HG02870 (cell line): ENCODE data around the gene CHAMP1.
"Not testable (repeated sequence)": the region's sequence is repeated elsewhere in the genome, so short reads cannot be mapped to it uniquely, and the experiment has no call there.

Experiments
- ATAC-seq: cut with Tn5 transposase; IDR thresholded peaks from one replicate; pipeline ENCODE4 v1.9.1; 2021; ENCODE audit warnings: mild to moderate bottlenecking, moderate library complexity; ENCODE audit not compliant: unreplicated experiment

CHAMP1 gene

GRCh38 chr13:114333881-114334280, 19.6 kb downstream of the CHAMP1 start:
- not testable (repeated sequence) for ATAC-seq

DNA sequence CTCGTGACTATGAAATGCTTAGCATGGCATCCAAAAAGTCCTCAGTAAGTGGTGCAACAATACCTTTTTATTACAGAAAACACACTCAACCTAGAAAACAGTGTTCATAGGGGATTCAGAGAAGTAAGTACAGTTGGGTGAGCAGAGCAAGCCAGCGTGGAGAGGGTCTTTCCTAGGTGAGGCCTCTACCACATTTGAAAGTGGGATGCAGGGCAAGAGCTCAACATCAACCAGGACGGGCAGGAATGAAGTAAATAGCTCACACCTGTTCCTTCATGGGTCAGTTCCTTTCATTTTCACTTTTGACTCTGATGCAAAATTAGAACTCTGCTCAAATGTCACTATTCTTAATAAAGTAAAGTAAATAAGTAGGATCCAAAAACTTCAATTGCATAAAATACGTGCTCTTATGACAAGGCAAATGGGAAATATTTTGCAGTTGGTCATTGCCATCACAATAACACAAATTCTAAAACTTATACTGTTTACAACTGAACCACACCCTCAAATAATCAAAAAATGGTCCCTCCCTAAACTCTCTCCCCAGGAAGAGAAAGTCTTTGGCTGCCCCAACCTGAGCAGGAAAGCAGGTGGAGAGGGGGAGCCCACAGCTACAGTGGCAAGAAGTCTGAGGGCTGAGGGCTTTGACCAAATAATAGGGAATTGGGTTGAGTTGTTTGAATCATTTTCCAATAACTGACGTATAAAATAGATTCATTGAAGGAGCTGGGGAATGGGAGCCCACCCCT, 20.2 kb downstream of the CHAMP1 start:
- no peak for ATAC-seq

DNA sequence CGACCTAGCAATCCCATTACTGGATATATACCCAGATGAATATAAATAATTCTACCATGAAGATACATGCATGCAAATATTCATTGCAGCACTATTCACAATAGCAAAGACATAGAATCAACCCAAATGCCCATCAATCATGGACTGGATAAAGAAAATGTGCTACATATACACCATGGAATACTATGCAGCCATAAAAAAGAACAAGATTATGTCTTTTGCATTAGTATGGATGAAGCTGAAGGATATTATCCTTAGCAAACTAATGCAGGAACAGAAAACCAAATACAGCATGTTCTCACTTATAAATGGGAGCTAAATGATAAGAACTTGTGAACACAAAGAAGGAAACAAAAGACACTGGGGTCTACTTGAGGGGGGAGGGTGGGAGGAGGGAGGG, 22.2 kb downstream of the CHAMP1 start:
- ATAC-seq: not testable (repeated sequence)

- no peak for ATAC-seq
Measured at GRCh38 chr13:114338959-114339358, 24.7 kb downstream of the CHAMP1 start.

- ATAC-seq: no peak
Measured at GRCh38 chr13:114339857-114340534, 25.7 kb downstream of the CHAMP1 start.

GRCh38 chr13:114341003-114341777, 26.9 kb downstream of the CHAMP1 start:
- no peak for ATAC-seq

- ATAC-seq: not testable (repeated sequence)
Measured at GRCh38 chr13:114347256-114347655, 33.0 kb downstream of the CHAMP1 start.

DNA sequence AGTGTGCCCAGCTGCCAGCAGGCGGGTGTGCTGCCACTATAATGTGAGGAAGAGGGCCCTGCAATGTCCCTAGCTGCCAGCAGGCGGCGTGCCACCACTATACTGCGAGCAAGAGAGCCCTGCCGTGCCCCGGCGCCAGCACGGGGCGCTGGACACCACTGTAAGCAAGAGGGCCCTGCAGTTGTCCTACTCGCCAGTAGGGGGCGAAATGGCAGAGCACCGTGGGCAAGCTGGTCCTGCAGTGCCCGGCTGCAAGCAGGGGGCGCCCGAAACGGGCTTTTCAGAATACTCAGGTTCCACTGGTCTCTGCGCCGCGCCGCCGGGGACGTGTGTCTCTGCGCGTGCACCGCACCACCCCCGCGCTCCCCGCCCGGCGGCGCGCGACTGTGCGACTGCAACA, 38.5 kb downstream of the CHAMP1 start:
- ATAC-seq: not testable (repeated sequence)

GRCh38 chr13:114353382-114353781, 39.1 kb downstream of the CHAMP1 start:
- ATAC-seq: not testable (repeated sequence)
